Measurements from ENCODE around the gene H2BW2.
"Not testable (repeated sequence)": the region's sequence is repeated elsewhere in the genome, so short reads cannot be mapped to it uniquely, and the experiment has no call there.

Gene H2BW2

DNA sequence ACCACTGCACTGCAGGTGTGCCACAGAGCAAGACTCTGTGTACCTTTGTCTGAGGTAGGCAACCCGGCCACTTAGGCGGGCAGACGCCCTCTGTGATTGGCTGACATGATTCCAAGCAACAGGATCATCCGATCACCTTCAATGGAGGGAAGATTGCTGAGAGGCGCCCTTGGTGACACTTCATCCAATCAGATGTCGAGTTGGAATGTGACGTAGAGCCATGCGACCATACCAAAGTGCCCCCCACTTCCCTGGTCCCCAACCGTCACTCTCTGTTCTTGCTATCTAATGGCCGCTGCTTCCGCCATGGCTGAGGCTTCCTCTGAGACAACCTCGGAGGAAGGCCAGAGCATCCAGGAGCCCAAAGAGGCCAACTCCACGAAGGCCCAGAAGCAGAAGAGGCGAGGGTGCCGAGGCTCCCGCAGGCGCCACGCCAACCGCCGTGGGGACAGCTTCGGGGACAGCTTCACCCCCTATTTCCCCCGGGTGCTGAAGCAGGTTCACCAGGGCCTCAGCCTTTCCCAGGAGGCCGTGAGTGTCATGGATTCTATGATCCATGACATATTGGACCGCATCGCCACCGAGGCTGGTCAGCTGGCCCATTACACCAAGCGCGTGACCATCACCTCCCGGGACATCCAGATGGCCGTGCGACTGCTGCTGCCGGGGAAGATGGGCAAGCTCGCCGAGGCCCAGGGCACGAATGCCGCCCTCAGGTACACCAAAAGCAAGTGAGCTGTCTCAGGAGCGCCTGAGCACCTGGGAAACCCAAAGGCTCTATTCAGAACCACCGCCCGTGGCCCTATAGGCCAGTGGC lies at the start of gene H2BW2:
Gene H2BW2, plus strand, starts transcription at position 268 of the 817 bp plus-strand sequence. Its CDS starts 39 bp downstream, at position 307.
- Histone ChIP-seq H3K4me1 (ENCODE audit: insufficient read depth, low read length) (no peaks in the 10 kb centered on the region), H3K27me3 (ENCODE audit: insufficient read depth, low read length) (peaks cover 2% of the 10 kb centered on the region), H3K4me3 (ENCODE audit: low read length) (no peak within 1 kb of the TSS), H2AFZ (ENCODE audit: low read depth, low read length) (no peak within 1 kb of the TSS), H3K36me3 (ENCODE audit: insufficient read depth, low read length) (no peaks in the 10 kb centered on the region), H3K9me3 (ENCODE audit: low read length) (no peaks in the 10 kb centered on the region)

GRCh38 chrX:103999234-103999633 lies 40.5 kb upstream of the H2BW2 start:
- Histone ChIP-seq H3K9me3 (ENCODE audit: low read length) (no peaks in the 10 kb centered on the region), H3K36me3 (ENCODE audit: insufficient read depth, low read length) (no peaks in the 10 kb centered on the region), H3K4me1 (ENCODE audit: insufficient read depth, low read length) (no peaks in the 10 kb centered on the region), H3K4me3 (ENCODE audit: low read length) (no peak overlapping the region), H3K27me3 (ENCODE audit: insufficient read depth, low read length) (peaks cover 18% of the 10 kb centered on the region), H2AFZ (ENCODE audit: low read depth, low read length) (no peak overlapping the region)

- Histone ChIP-seq H3K9me3 (ENCODE audit: low read length) (no peaks in the 10 kb centered on the region), H2AFZ (ENCODE audit: low read depth, low read length) (no peak overlapping the region), H3K4me3 (ENCODE audit: low read length) (no peak overlapping the region), H3K36me3 (ENCODE audit: insufficient read depth, low read length) (no peaks in the 10 kb centered on the region), H3K27me3 (ENCODE audit: insufficient read depth, low read length) (peaks cover 9% of the 10 kb centered on the region), H3K4me1 (ENCODE audit: insufficient read depth, low read length) (no peaks in the 10 kb centered on the region)
Observed at GRCh38 chrX:104008831-104009230, 30.9 kb upstream of the H2BW2 start.

DNA sequence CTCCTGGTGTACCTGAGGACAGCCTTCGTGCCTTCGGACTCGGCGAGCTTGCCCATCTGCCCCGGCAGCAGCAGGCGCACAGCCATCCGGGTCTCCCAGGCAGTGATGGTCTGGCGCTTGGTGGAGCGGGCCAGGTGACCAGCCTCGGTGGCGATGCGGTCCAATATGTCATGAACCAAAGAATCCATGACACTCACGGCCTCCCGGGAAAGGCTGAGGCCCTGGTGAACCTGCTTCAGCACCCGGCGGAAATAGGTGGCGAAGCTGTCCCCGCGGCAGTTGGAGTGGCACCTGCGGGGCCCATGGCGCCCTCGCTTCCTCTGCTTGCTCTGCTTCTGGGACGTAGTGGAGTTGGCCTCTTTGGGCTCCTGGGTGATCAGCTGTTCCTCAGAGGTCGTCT lies 26.6 kb upstream of the H2BW2 start:
- Histone ChIP-seq H3K36me3 (ENCODE audit: insufficient read depth, low read length) (no peaks in the 10 kb centered on the region), H3K4me1 (ENCODE audit: insufficient read depth, low read length) (no peaks in the 10 kb centered on the region), H3K27me3 (ENCODE audit: insufficient read depth, low read length) (peaks cover 6% of the 10 kb centered on the region)

GRCh38 chrX:104013606-104014005 lies 26.1 kb upstream of the H2BW2 start, which contains the start of gene H2BW1:
H2BW1 (minus strand) TSS chrX:104013708; CDS start chrX:104013576, 132 bp downstream.
- H3K9me3 ChIP-seq (ENCODE audit: low read length) = no peaks in the 10 kb centered on the region
- peaks cover 5% of the 10 kb centered on the region for H3K27me3 ChIP-seq (ENCODE audit: insufficient read depth, low read length)
- H3K4me1 ChIP-seq (ENCODE audit: insufficient read depth, low read length) = no peaks in the 10 kb centered on the region
- H3K4me3 ChIP-seq (ENCODE audit: low read length) = no peak within 1 kb of the TSS
- H2AFZ ChIP-seq (ENCODE audit: low read depth, low read length) = no peak within 1 kb of the TSS
- H3K36me3 ChIP-seq (ENCODE audit: insufficient read depth, low read length) = no peaks in the 10 kb centered on the region

More for the DNA sequence above, 26.6 kb upstream of the H2BW2 start:
- Histone ChIP-seq H2AFZ (ENCODE audit: low read depth, low read length) (no peak overlapping the region), H3K9me3 (ENCODE audit: low read length) (no peaks in the 10 kb centered on the region), H3K4me3 (ENCODE audit: low read length) (no peak overlapping the region)

- not testable (repeated sequence) for H2AFZ ChIP-seq (ENCODE audit: low read depth, low read length); H3K27me3 ChIP-seq (ENCODE audit: insufficient read depth, low read length); H3K4me3 ChIP-seq (ENCODE audit: low read length); H3K36me3 ChIP-seq (ENCODE audit: insufficient read depth, low read length); H3K9me3 ChIP-seq (ENCODE audit: low read length); H3K4me1 ChIP-seq (ENCODE audit: insufficient read depth, low read length)
Observed at GRCh38 chrX:104015576-104015975, 24.2 kb upstream of the H2BW2 start.

DNA sequence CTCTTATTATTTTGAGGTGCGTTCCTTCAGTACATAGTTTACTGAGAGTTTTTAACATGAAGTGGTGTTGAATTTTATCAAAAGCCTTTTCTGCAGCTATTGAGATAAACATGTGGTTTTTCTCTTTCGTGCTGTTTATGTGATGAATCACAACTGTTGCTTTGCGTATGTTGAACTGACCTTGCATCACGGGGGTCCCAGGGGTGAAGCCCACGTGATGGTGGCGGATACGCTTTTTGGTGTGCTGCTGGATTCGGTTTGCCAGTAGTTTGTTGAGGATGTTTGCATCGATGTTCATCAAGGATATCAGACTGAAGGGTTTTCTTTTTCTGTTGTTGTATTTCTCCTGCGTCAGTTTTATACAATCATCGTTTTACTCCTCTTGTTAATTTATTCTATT lies 21.6 kb upstream of the H2BW2 start:
- Histone ChIP-seq H3K4me1 (ENCODE audit: insufficient read depth, low read length) (no peaks in the 10 kb centered on the region), H3K27me3 (ENCODE audit: insufficient read depth, low read length) (peaks cover 10% of the 10 kb centered on the region), H2AFZ (ENCODE audit: low read depth, low read length) (no peak overlapping the region), H3K9me3 (ENCODE audit: low read length) (no peaks in the 10 kb centered on the region), H3K36me3 (ENCODE audit: insufficient read depth, low read length) (no peaks in the 10 kb centered on the region), H3K4me3 (ENCODE audit: low read length) (no peak overlapping the region)

DNA sequence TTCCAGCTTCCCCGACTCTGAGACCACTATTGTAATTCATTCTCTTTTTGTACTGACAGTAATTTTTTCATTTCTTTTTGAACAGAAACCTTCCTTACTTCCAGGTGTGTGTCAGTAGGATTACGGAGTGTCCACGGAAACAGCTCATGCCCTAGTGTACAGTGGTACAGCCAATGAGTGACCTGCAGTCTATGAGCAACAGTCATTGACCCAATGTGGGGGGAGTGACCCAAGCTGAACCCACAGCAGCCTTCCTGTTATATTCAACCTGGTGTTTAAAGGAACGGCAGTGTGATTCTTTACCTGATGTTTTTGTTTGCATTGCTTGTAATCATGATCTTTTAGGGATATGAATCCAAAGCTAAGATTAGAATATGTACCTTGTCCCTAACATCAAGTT lies 1.2 kb downstream of the H2BW2 start:
- no peaks in the 10 kb centered on the region for H3K9me3 ChIP-seq (ENCODE audit: low read length)
- H3K27me3 ChIP-seq (ENCODE audit: insufficient read depth, low read length) = peaks cover 2% of the 10 kb centered on the region
- H3K4me1 ChIP-seq (ENCODE audit: insufficient read depth, low read length) = no peaks in the 10 kb centered on the region
- H2AFZ ChIP-seq (ENCODE audit: low read depth, low read length) = no peak overlapping the region
- no peaks in the 10 kb centered on the region for H3K36me3 ChIP-seq (ENCODE audit: insufficient read depth, low read length)
- H3K4me3 ChIP-seq (ENCODE audit: low read length) = no peak overlapping the region

DNA sequence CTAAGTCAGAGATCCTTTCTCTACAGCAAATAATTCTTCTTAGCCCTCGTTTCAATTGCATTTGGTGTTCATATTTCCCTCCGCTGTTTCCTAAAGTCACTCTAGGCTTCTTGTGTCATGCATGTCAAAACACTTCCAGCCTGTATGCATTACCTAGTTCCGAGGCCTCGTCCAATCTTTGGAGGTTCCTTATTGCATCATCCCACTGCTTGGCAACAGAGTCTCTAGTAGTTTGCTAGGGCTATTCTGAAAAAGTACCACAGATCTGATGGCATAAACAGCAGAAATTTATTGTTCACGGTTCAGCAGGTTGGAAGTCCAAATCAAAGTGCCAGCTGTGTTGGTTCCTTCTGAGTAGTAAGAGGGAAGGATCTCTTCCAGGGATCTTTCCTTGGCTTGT lies 5.9 kb downstream of the H2BW2 start:
- no peak overlapping the region for H2AFZ ChIP-seq (ENCODE audit: low read depth, low read length)
- no peaks in the 10 kb centered on the region for H3K4me1 ChIP-seq (ENCODE audit: insufficient read depth, low read length)
- no peaks in the 10 kb centered on the region for H3K27me3 ChIP-seq (ENCODE audit: insufficient read depth, low read length)
- no peak overlapping the region for H3K4me3 ChIP-seq (ENCODE audit: low read length)
- no peaks in the 10 kb centered on the region for H3K9me3 ChIP-seq (ENCODE audit: low read length)
- no peaks in the 10 kb centered on the region for H3K36me3 ChIP-seq (ENCODE audit: insufficient read depth, low read length)

DNA sequence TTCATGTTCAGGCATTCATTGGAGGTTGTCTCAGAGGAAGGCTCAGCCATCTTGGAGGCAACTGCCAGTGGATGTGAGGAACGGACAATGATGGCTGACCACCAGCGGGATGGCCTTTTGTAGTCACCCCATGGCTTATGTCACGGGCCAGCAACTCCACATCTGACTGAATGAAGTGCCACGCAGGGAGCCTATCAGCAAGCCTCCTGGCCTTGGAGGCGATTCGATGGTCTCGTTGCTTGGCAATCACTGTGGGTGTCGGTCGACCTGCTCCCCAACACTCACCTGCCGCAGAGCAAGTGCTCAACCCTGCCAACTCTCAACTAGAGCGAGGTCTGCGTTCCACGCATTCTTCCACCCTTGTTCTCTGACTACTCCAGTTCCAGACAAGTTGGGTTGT lies 7.4 kb downstream of the H2BW2 start:
- Histone ChIP-seq H3K9me3 (ENCODE audit: low read length) (no peaks in the 10 kb centered on the region), H3K36me3 (ENCODE audit: insufficient read depth, low read length) (no peaks in the 10 kb centered on the region), H3K4me1 (ENCODE audit: insufficient read depth, low read length) (no peaks in the 10 kb centered on the region), H3K4me3 (ENCODE audit: low read length) (no peak overlapping the region), H3K27me3 (ENCODE audit: insufficient read depth, low read length) (no peaks in the 10 kb centered on the region), H2AFZ (ENCODE audit: low read depth, low read length) (no peak overlapping the region)

GRCh38 chrX:104054956-104055355 lies 15.2 kb downstream of the H2BW2 start:
- H2AFZ ChIP-seq (ENCODE audit: low read depth, low read length); H3K4me3 ChIP-seq (ENCODE audit: low read length); H3K4me1 ChIP-seq (ENCODE audit: insufficient read depth, low read length); H3K36me3 ChIP-seq (ENCODE audit: insufficient read depth, low read length); H3K27me3 ChIP-seq (ENCODE audit: insufficient read depth, low read length); H3K9me3 ChIP-seq (ENCODE audit: low read length): not testable (repeated sequence)

DNA sequence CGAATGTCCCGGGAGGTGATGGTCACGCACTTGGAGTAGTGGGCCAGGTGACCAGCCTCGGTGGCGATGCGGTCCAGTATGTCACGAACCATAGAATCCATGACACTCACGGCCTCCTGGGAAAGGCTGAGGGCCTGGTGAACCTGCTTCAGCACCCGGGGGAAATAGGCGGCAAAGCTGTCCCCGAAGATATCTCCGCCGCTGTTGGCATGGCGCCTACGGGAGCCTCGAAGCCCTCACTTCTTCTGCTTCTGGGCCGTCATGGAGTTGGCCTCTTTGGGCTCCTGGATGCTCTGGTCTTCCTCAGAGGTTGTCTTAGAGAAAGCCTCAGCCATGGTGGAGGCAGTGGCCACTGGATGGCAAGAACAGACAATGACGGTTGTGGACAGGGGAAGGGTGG lies 22.9 kb downstream of the H2BW2 start:
- not testable (repeated sequence) for H3K27me3 ChIP-seq (ENCODE audit: insufficient read depth, low read length); H3K9me3 ChIP-seq (ENCODE audit: low read length); H3K4me1 ChIP-seq (ENCODE audit: insufficient read depth, low read length); H3K36me3 ChIP-seq (ENCODE audit: insufficient read depth, low read length); H3K4me3 ChIP-seq (ENCODE audit: low read length); H2AFZ ChIP-seq (ENCODE audit: low read depth, low read length)

- not testable (repeated sequence) for H3K27me3 ChIP-seq (ENCODE audit: insufficient read depth, low read length); H3K36me3 ChIP-seq (ENCODE audit: insufficient read depth, low read length); H2AFZ ChIP-seq (ENCODE audit: low read depth, low read length); H3K9me3 ChIP-seq (ENCODE audit: low read length); H3K4me3 ChIP-seq (ENCODE audit: low read length); H3K4me1 ChIP-seq (ENCODE audit: insufficient read depth, low read length)
Observed at GRCh38 chrX:104075778-104076445, 36.2 kb downstream of the H2BW2 start, which contains the start of gene TMSB15C. TMSB15C (minus strand) TSS chrX:104076236.

All from neuron (in vitro differentiated cells).